Thymus (tissue), 11 donors: ENCODE results near the gene IBSP. TPM values are rescaled to one million over a fixed set of nuclear protein-coding genes. Genes with fewer than 3 reads are reported as not detected.

ENCODE experiments used
- DNase-seq, 9 donors: peaks; one replicate each; pipeline ENCODE4 v3.0.0-alpha.2; 2013; ENCODE audit warnings: low spot score in 9 of 9, low read depth in 6 of 9, missing footprints in 1 of 9
- H3K27ac ChIP-seq, 2 donors: one replicate each; pipeline ENCODE4 v1.5.1; 2013; ENCODE audit warnings: control low read depth in 1 of 2, low read depth in 1 of 2, low read length in 1 of 2, mild to moderate bottlenecking in 1 of 2, moderate library complexity in 1 of 2
- H3K27me3 ChIP-seq, 2 donors: one replicate each; pipeline ENCODE4 v1.5.1; 2013; ENCODE audit warnings: low read length in 1 of 2; ENCODE audit not compliant: control insufficient read depth in 2 of 2, insufficient read depth in 1 of 2
- H3K36me3 ChIP-seq, 2 donors: one replicate each; pipeline ENCODE4 v1.5.1; 2013; ENCODE audit warnings: low read length in 1 of 2, mild to moderate bottlenecking in 1 of 2, moderate library complexity in 1 of 2; ENCODE audit not compliant: control insufficient read depth in 2 of 2, insufficient read depth in 2 of 2
- H3K4me1 ChIP-seq, 2 donors: one replicate each; pipeline ENCODE4 v1.5.1; 2013; ENCODE audit warnings: low read length in 2 of 2; ENCODE audit not compliant: control insufficient read depth in 2 of 2, insufficient read depth in 2 of 2
- H3K4me3 ChIP-seq, 2 donors: one replicate each; pipeline ENCODE4 v1.5.1; 2013; ENCODE audit warnings: low read length in 2 of 2, control low read depth in 1 of 2, mild to moderate bottlenecking in 1 of 2
- H3K9me3 ChIP-seq, 2 donors: one replicate each; pipeline ENCODE4 v1.5.1; 2013; ENCODE audit warnings: low read length in 1 of 2, mild to moderate bottlenecking in 1 of 2; ENCODE audit not compliant: control insufficient read depth in 2 of 2, insufficient read depth in 1 of 2
- WGBS: extraction: QIAGEN DNeasy Blood & Tissue Kit; methylation state at CpG from one replicate; pipeline ENCODE4 v1.1.7; 2013; 5-methylcytosine and 5-hydroxymethylcytosine counted together
- polyA plus RNA-seq: library from polyadenylated mRNA; stranded (reverse); fragments of 200-250 nt; gene quantifications from one replicate; pipeline ENCODE4 v1.2.3, GENCODE V29; 2013
- total RNA-seq: library from RNA; stranded (reverse); fragments of 120-200 nt; gene quantifications from one replicate; pipeline ENCODE4 v1.2.4, GENCODE V29; 2013
- donor health status: healthy.

IBSP gene
- total and polyA plus RNA-seq, 2 donors = 0.33 to 1.6 TPM

DNA sequence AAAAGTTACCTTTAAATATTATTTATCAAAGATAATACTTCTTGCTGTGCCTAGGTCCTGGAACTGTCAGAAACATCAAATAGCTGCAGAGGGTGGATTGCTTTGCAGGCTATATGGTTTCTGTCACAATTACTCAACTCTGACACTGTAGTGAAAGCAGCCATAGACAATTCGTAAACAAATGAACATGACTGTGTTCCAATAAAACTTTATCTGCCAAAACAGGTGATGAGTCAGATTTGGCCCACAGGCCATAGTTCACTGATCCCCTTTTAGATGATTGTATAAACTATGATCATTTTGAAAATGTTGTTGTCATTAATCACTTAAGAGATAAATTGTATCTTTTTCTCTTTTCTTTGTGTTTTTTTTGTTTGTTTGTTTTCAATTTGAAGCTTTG lies 25.0 kb downstream of the IBSP start:
- Histone ChIP-seq H3K4me1 (no peaks in the 10 kb centered on the region), H3K4me3 (no peak overlapping the region), H3K36me3 (no peaks in the 10 kb centered on the region), H3K27me3 (no peaks in the 10 kb centered on the region), H3K9me3 (no peaks in the 10 kb centered on the region), H3K27ac (no peak overlapping the region)
- DNase-seq = no peak
- 91% methylated on average over 1 of the region's 1 CpG for WGBS

DNA sequence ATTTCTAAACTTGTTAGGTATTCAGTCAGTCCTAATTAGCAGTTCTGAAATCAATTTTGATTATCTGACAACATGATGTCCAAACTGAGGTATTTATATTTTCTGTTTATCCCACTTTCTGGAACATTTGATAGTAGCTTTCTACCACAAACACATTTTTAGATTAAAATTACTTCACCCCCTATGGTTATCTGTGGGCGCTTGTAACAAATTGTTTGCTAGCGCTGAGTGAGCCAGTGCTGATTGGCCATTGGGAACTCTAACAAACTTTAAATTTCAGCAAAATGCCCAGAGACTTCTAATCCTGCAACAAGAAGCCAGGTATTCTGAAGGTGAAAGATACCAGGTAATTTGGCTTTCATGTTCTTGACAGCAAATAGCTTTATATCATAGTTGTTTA lies 33.3 kb downstream of the IBSP start, which contains the start of gene MEPE:
Gene MEPE, plus strand, starts transcription at position 301 of the 400 bp plus-strand sequence. CDS start 1,746 bp downstream, outside the sequence.
- no peaks in the 10 kb centered on the region for H3K9me3 ChIP-seq
- H3K27me3 ChIP-seq = no peaks in the 10 kb centered on the region
- no peaks in the 10 kb centered on the region for H3K4me1 ChIP-seq
- DNase-seq = no peak
- WGBS = 79% methylated on average over 2 of the region's 2 CpGs
- H3K36me3 ChIP-seq = no peaks in the 10 kb centered on the region
- no peak within 1 kb of the TSS for H3K4me3 ChIP-seq
- H3K27ac ChIP-seq = no peak within 1 kb of the TSS

GRCh38 chr4:87834401-87834800 lies 35.0 kb downstream of the IBSP start:
- WGBS = 97% methylated on average over 2 of the region's 2 CpGs
- DNase-seq = no peak
- no peaks in the 10 kb centered on the region for H3K4me1 ChIP-seq
- no peak overlapping the region for H3K27ac ChIP-seq
- H3K36me3 ChIP-seq = no peaks in the 10 kb centered on the region
- H3K9me3 ChIP-seq = no peaks in the 10 kb centered on the region
- H3K4me3 ChIP-seq = no peak overlapping the region
- H3K27me3 ChIP-seq = no peaks in the 10 kb centered on the region

DNA sequence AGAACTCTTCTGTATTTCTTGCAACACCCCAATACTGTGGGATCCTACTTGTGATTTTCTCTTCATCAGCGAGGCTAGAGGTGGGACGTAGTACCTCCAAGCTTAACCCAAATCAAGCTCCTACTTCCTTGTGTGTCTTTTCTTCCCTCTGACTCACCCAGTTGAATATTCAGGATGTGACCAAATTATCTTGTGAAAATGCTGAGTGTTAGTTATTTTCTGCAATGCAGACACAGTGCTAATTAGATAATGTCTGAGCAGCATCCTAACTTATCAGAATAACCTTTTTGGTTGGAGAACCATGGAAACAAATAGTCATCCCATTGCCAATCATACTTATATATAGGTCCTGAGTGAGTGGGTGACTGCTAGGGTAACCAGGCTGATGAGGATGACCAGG lies 35.8 kb downstream of the IBSP start:
- WGBS = 95% methylated on average over 2 of the region's 2 CpGs
- H3K27me3 ChIP-seq = no peaks in the 10 kb centered on the region
- no peaks in the 10 kb centered on the region for H3K36me3 ChIP-seq
- no peak for DNase-seq
- no peak overlapping the region for H3K27ac ChIP-seq
- no peaks in the 10 kb centered on the region for H3K4me1 ChIP-seq
- H3K9me3 ChIP-seq = no peaks in the 10 kb centered on the region
- H3K4me3 ChIP-seq = no peak overlapping the region

GRCh38 chr4:87835743-87836142 lies 36.4 kb downstream of the IBSP start:
- H3K9me3 ChIP-seq = no peaks in the 10 kb centered on the region
- no peak overlapping the region for H3K4me3 ChIP-seq
- DNase-seq = no peak
- H3K27me3 ChIP-seq = no peaks in the 10 kb centered on the region
- H3K4me1 ChIP-seq = no peaks in the 10 kb centered on the region
- H3K27ac ChIP-seq = no peak overlapping the region
- no peaks in the 10 kb centered on the region for H3K36me3 ChIP-seq
- WGBS = 97% methylated on average over 2 of the region's 2 CpGs

DNA sequence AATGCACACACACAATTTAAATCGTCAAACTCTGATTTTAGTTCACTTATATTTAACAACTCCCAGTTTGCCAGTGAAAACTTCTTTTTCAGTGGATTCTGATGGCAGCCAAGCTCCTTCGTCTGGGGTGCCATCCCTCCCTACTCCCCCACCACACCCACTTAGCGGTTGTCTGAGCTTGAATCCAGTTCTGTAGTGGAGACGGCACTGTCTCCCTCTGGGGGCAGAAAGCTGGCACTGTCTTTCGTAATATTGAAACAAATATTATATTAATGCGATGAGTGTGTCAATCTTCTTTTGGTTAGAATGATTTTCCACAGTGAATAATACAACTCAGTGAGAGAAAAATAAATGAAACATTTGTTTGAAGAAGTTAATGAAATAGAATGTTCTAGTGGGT lies 38.9 kb downstream of the IBSP start:
- Histone ChIP-seq H3K27me3 (no peaks in the 10 kb centered on the region), H3K4me1 (no peaks in the 10 kb centered on the region), H3K27ac (no peak overlapping the region), H3K36me3 (no peaks in the 10 kb centered on the region), H3K9me3 (no peaks in the 10 kb centered on the region), H3K4me3 (no peak overlapping the region)
- no peak for DNase-seq
- 92% methylated on average over 6 of the region's 6 CpGs for WGBS

DNA sequence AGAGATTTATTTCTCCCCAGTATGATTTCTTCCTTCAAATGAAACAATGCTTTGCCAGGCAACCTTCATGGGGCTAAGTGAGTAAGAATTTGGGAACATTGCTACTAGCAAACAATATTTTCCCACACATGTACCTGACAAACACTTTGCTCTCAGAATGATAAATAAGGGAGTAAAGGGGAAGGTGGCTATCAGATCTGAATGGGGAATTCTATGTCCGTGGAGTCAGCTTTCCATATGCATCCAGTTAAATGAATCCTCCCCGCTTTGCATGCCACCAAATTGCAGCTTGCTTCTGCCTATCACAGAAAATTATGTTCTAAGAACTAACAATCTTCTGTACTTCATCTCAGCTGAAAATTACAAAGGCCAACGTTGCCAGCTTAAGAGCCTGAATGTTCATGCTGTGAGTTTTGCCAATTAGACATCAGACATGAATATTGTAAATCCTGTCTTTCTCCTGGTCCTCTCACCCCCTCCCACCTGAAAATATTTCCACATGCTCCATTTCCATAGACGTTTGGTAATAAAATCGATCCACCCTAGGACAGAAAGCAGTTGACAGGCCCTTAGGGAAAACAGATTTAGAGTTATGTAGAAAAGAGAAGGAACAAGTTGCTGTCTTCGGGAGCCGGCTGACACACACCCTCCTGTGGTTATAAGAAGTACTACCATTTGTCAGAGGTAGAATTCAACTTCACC lies 39.7 kb downstream of the IBSP start:
- no peaks in the 10 kb centered on the region for H3K27me3 ChIP-seq
- H3K27ac ChIP-seq = no peak overlapping the region
- 36% methylated on average over 7 of the region's 7 CpGs for whole genome bisulfite sequencing
- no peaks in the 10 kb centered on the region for H3K9me3 ChIP-seq
- H3K4me3 ChIP-seq = no peak overlapping the region
- H3K36me3 ChIP-seq = no peaks in the 10 kb centered on the region
- no peaks in the 10 kb centered on the region for H3K4me1 ChIP-seq
- peak in 1 of 9 donors; percentile 14 for DNase-seq

DNA sequence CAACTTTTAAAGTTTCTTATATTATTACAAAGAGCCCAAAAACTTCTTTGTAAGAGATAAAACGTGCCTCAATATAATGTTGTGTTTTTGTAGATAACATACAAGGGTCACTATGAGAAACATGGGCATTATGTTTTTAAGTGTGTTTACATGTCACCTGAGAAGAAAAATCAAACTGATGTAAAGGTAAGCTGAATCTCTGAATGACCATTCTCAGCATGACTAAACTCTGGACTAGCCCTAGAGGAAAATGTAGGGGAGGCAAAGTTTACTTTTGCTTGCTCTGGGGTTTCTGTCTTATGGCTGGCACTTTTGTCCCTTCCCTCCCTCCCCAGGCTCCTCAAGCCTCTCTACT lies 40.2 kb downstream of the IBSP start:
- DNase-seq = no peak
- Histone ChIP-seq H3K4me1 (no peaks in the 10 kb centered on the region), H3K36me3 (no peaks in the 10 kb centered on the region), H3K9me3 (no peaks in the 10 kb centered on the region), H3K27ac (no peak overlapping the region), H3K27me3 (no peaks in the 10 kb centered on the region), H3K4me3 (no peak overlapping the region)
- 0% methylated on average over 1 of the region's 1 CpG for WGBS

DNA sequence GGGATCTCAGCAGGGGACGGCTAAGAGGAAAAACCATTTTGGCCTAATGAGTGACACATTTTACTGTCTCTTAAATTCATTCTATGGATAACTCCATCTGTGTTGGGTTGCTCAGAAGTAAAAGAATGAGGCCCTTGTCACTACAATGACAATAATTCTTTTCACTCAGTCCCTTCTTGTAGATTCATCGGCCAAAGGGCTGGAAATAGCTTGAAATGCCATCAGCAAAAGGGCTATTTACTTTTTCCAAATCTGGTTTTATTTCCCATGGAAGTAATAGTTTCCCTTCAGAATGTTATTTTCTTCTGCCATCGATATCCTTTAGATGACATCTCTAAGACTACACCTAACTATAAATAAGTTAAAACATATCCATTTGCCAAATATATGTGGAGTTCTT lies 40.8 kb downstream of the IBSP start:
- H3K4me1 ChIP-seq = no peaks in the 10 kb centered on the region
- no peak overlapping the region for H3K27ac ChIP-seq
- H3K27me3 ChIP-seq = no peaks in the 10 kb centered on the region
- 97% methylated on average over 3 of the region's 3 CpGs for WGBS
- H3K36me3 ChIP-seq = no peaks in the 10 kb centered on the region
- H3K4me3 ChIP-seq = no peak overlapping the region
- DNase-seq = no peak
- H3K9me3 ChIP-seq = no peaks in the 10 kb centered on the region
